ENCODE results near the gene ACO2.
A peak's percentile ranks its signal among the peaks of the same experiment; 100 is the strongest.
"Not testable (repeated sequence)": the region's sequence is repeated elsewhere in the genome, so short reads cannot be mapped to it uniquely, and the experiment has no call there.

Gene ACO2

GRCh38 chr22:41543854-41544670 is 75.1 kb downstream of the ACO2 start, which contains the start of gene POLR3H:
Gene POLR3H, minus strand, starts transcription at chr22:41544470. Its CDS starts 369 bp downstream, at chr22:41544101.
- peak; percentile 87 for DNase-seq

- DNase-seq = no peak
Measured at GRCh38 chr22:41544671-41545476, 76.0 kb downstream of the ACO2 start.

- no peak for DNase-seq
Measured at GRCh38 chr22:41548830-41549211, 79.9 kb downstream of the ACO2 start.

GRCh38 chr22:41550952-41551491 is 82.1 kb downstream of the ACO2 start:
- no peak for DNase-seq

GRCh38 chr22:41551877-41552582 is 83.1 kb downstream of the ACO2 start:
- no peak for DNase-seq

GRCh38 chr22:41555325-41555982 is 86.5 kb downstream of the ACO2 start:
- no peak for DNase-seq

- DNase-seq = no peak
Measured at GRCh38 chr22:41556561-41556960, 87.6 kb downstream of the ACO2 start.

- DNase-seq = no peak
Measured at GRCh38 chr22:41557401-41558240, 88.7 kb downstream of the ACO2 start.

GRCh38 chr22:41558241-41558630 is 89.3 kb downstream of the ACO2 start:
- DNase-seq = not testable (repeated sequence)

GRCh38 chr22:41560095-41560471 is 91.2 kb downstream of the ACO2 start:
- DNase-seq = no peak

- DNase-seq = no peak
Measured at GRCh38 chr22:41561335-41561734, 92.4 kb downstream of the ACO2 start.

GRCh38 chr22:41561788-41562187 is 92.9 kb downstream of the ACO2 start:
- DNase-seq = no peak

- DNase-seq = no peak
Measured at GRCh38 chr22:41562461-41562860, 93.5 kb downstream of the ACO2 start.

GRCh38 chr22:41563051-41563711 is 94.3 kb downstream of the ACO2 start:
- DNase-seq = no peak

GRCh38 chr22:41564563-41564962 is 95.6 kb downstream of the ACO2 start:
- DNase-seq = no peak

- no peak for DNase-seq
Measured at GRCh38 chr22:41565403-41566054, 96.6 kb downstream of the ACO2 start.

- no peak for DNase-seq
Measured at GRCh38 chr22:41567512-41567768, 98.5 kb downstream of the ACO2 start.

GRCh38 chr22:41568811-41569210 is 99.9 kb downstream of the ACO2 start:
- no peak for DNase-seq

- no peak for DNase-seq
Measured at GRCh38 chr22:41570221-41570620, 101.3 kb downstream of the ACO2 start.

- DNase-seq = no peak
Measured at GRCh38 chr22:41571786-41572185, 102.9 kb downstream of the ACO2 start.

GRCh38 chr22:41572305-41572704 is 103.4 kb downstream of the ACO2 start:
- DNase-seq = not testable (repeated sequence)
